ENCODE data around the gene NOXO1. TPM values are rescaled to one million over a fixed set of nuclear protein-coding genes. Genes with fewer than 3 reads are reported as not detected.

NOXO1 gene
- polyA plus RNA-seq, 4 donors = 3.1 to 30.5 (median 10.8) TPM

GRCh38 chr16:2025878-2026460, 44.7 kb upstream of the NOXO1 start:
- no peak overlapping the region for H3K27ac ChIP-seq (ENCODE audit: low read depth in 1 of 3, low read length in 2 of 3)
- DNase-seq = no peak
- H3K36me3 ChIP-seq (ENCODE audit: control insufficient read depth in 3 of 3, insufficient read depth in 2 of 3, low read depth in 1 of 3, low read length in 3 of 3) = peaks cover 0 to 20% (median 0%) of the 10 kb centered on the region in 3 donors
- 78 to 83% (median 82%) methylated on average over 12 to 16 of the region's 16 CpGs for WGBS, 3 donors
- no peak for FAIRE-seq
- H3K4me1 ChIP-seq (ENCODE audit: control insufficient read depth in 3 of 3, insufficient read depth in 2 of 3, low read depth in 1 of 3, low read length in 2 of 3) = peaks cover 0 to 27% (median 2%) of the 10 kb centered on the region in 3 donors
- no peaks in the 10 kb centered on the region for H3K9me3 ChIP-seq (ENCODE audit: control insufficient read depth in 2 of 2, insufficient read depth in 1 of 2, low read depth in 1 of 2, low read length in 1 of 2)
- peaks cover 0 to 37% (median under 1%) of the 10 kb centered on the region in 3 donors for H3K27me3 ChIP-seq (ENCODE audit: control insufficient read depth in 3 of 3, insufficient read depth in 3 of 3, low read length in 3 of 3)
- peak overlapping the region in 1 of 3 donors; percentile 28 for H3K4me3 ChIP-seq (ENCODE audit: low read depth in 1 of 3, low read length in 3 of 3)

DNA sequence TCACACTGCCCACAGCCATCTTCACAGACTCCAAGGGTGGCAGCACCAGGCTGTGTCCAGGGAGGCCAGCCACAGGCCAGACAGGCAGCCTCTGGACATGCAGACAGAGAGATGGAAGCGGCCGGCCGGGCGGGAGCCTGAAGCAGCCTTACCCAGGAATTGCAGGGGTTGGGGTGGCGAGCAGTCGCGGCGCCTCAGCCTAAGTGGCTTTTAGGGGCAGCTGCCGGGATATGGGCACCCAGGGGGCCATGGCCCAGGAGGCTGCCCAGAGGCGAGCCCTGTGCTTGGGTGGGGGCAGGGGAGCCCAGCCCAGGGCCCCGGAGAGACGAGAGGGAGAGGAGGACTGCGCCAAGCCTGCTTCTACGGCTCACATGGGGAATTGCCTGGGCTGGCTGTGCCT, 44.0 kb upstream of the NOXO1 start:
- Histone ChIP-seq H3K4me1 (ENCODE audit: control insufficient read depth in 3 of 3, insufficient read depth in 2 of 3, low read depth in 1 of 3, low read length in 2 of 3) (peaks cover 0 to 33% (median 2%) of the 10 kb centered on the region in 3 donors), H3K4me3 (ENCODE audit: low read depth in 1 of 3, low read length in 3 of 3) (no peak overlapping the region), H3K27me3 (ENCODE audit: control insufficient read depth in 3 of 3, insufficient read depth in 3 of 3, low read length in 3 of 3) (peaks cover 0 to 44% (median 7%) of the 10 kb centered on the region in 3 donors), H3K27ac (ENCODE audit: low read depth in 1 of 3, low read length in 2 of 3) (no peak overlapping the region), H3K9me3 (ENCODE audit: control insufficient read depth in 2 of 2, insufficient read depth in 1 of 2, low read depth in 1 of 2, low read length in 1 of 2) (no peaks in the 10 kb centered on the region), H3K36me3 (ENCODE audit: control insufficient read depth in 3 of 3, insufficient read depth in 2 of 3, low read depth in 1 of 3, low read length in 3 of 3) (peaks cover 0 to 14% (median 0%) of the 10 kb centered on the region in 3 donors)
- no peak for DNase-seq
- FAIRE-seq = no peak
- 93 to 97% (median 95%) methylated on average over 14 of the region's 14 CpGs for WGBS, 3 donors

DNA sequence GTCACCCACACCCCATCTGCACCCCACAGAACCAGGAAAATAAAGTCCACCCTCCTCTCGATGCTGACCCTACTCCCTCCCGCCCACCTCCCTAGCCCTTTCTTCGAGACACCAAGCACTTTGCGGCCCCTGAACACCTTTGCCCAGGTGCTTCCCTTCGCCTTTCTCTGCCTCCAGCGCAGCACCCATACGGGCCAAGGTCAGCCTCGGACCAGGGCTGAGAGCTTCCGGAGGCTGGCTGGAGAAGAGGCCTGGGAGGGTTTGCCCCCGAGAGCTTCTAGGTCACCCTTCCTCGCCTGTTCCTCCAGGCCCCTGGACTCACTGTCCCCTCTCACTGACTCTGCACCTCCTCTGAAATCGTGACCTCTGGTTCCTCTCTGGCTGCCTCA, 42.8 kb upstream of the NOXO1 start:
- DNase-seq (no peak), FAIRE-seq (no peak)
- no peak overlapping the region for H3K4me3 ChIP-seq (ENCODE audit: low read depth in 1 of 3, low read length in 3 of 3)
- peaks cover 0 to 4% (median 0%) of the 10 kb centered on the region in 3 donors for H3K36me3 ChIP-seq (ENCODE audit: control insufficient read depth in 3 of 3, insufficient read depth in 2 of 3, low read depth in 1 of 3, low read length in 3 of 3)
- no peaks in the 10 kb centered on the region for H3K9me3 ChIP-seq (ENCODE audit: control insufficient read depth in 2 of 2, insufficient read depth in 1 of 2, low read depth in 1 of 2, low read length in 1 of 2)
- H3K27ac ChIP-seq (ENCODE audit: low read depth in 1 of 3, low read length in 2 of 3) = peak overlapping the region in 2 of 3 donors; percentile 86 to 90
- peaks cover 0 to 54% (median 15%) of the 10 kb centered on the region in 3 donors for H3K27me3 ChIP-seq (ENCODE audit: control insufficient read depth in 3 of 3, insufficient read depth in 3 of 3, low read length in 3 of 3)
- H3K4me1 ChIP-seq (ENCODE audit: control insufficient read depth in 3 of 3, insufficient read depth in 2 of 3, low read depth in 1 of 3, low read length in 2 of 3) = peaks cover 0 to 36% (median 2%) of the 10 kb centered on the region in 3 donors
- WGBS, 3 donors = 82 to 87% (median 84%) methylated on average over 12 of the region's 12 CpGs

- Histone ChIP-seq H3K9me3 (ENCODE audit: control insufficient read depth in 2 of 2, insufficient read depth in 1 of 2, low read depth in 1 of 2, low read length in 1 of 2) (no peaks in the 10 kb centered on the region), H3K4me1 (ENCODE audit: control insufficient read depth in 3 of 3, insufficient read depth in 2 of 3, low read depth in 1 of 3, low read length in 2 of 3) (peaks cover 0 to 36% (median 2%) of the 10 kb centered on the region in 3 donors), H3K36me3 (ENCODE audit: control insufficient read depth in 3 of 3, insufficient read depth in 2 of 3, low read depth in 1 of 3, low read length in 3 of 3) (peaks cover 0 to 3% (median 0%) of the 10 kb centered on the region in 3 donors), H3K27me3 (ENCODE audit: control insufficient read depth in 3 of 3, insufficient read depth in 3 of 3, low read length in 3 of 3) (peaks cover 0 to 57% (median 17%) of the 10 kb centered on the region in 3 donors), H3K27ac (ENCODE audit: low read depth in 1 of 3, low read length in 2 of 3) (peak overlapping the region; percentile 61 to 90 (median 86)), H3K4me3 (ENCODE audit: low read depth in 1 of 3, low read length in 3 of 3) (peak overlapping the region in 2 of 3 donors; percentile 29 to 45)
- FAIRE-seq = no peak
- 8 to 12% (median 11%) methylated on average over 49 to 53 of the region's 53 CpGs for WGBS, 3 donors
- DNase-seq = peak; percentile 91 to 96
Measured at GRCh38 chr16:2023092-2024031, 42.1 kb upstream of the NOXO1 start.

DNA sequence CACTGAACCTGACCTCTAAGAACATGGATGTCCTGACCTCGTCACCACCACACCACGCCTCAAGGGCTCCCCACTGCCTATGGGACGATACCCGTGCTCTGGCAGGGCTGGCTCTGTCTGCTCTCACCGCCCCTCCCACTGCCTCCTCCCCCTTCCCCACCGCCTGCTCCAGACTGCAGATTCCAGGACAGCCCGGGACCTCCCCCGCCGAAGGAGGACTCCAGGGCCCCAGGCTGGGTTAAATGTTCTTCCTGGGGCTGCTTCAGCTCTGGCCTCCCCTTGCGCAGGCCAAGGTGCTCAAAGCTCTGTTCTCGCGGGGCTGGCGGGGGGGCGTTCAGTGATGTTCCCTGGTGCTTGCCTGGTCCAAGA, 41.4 kb upstream of the NOXO1 start:
- Histone ChIP-seq H3K9me3 (ENCODE audit: control insufficient read depth in 2 of 2, insufficient read depth in 1 of 2, low read depth in 1 of 2, low read length in 1 of 2) (no peaks in the 10 kb centered on the region), H3K4me3 (ENCODE audit: low read depth in 1 of 3, low read length in 3 of 3) (peak overlapping the region in 1 of 3 donors; percentile 11), H3K4me1 (ENCODE audit: control insufficient read depth in 3 of 3, insufficient read depth in 2 of 3, low read depth in 1 of 3, low read length in 2 of 3) (peaks cover 0 to 35% (median 2%) of the 10 kb centered on the region in 3 donors), H3K27me3 (ENCODE audit: control insufficient read depth in 3 of 3, insufficient read depth in 3 of 3, low read length in 3 of 3) (peaks cover 0 to 56% (median 17%) of the 10 kb centered on the region in 3 donors), H3K36me3 (ENCODE audit: control insufficient read depth in 3 of 3, insufficient read depth in 2 of 3, low read depth in 1 of 3, low read length in 3 of 3) (no peaks in the 10 kb centered on the region), H3K27ac (ENCODE audit: low read depth in 1 of 3, low read length in 2 of 3) (peak overlapping the region in 1 of 3 donors; percentile 90)
- DNase-seq = no peak
- 3 to 4% (median 4%) methylated on average over 13 to 14 of the region's 14 CpGs for WGBS, 3 donors
- no peak for FAIRE-seq

GRCh38 chr16:2019921-2020831, 38.9 kb upstream of the NOXO1 start:
- no peak overlapping the region for H3K4me3 ChIP-seq (ENCODE audit: low read depth in 1 of 3, low read length in 3 of 3)
- peaks cover 0 to 43% (median 17%) of the 10 kb centered on the region in 3 donors for H3K27me3 ChIP-seq (ENCODE audit: control insufficient read depth in 3 of 3, insufficient read depth in 3 of 3, low read length in 3 of 3)

GRCh38 chr16:2019518-2019920, 38.2 kb upstream of the NOXO1 start, which contains the start of gene NPW:
Gene NPW, plus strand, starts transcription at chr16:2019785.
- no peak for FAIRE-seq
- 1 to 2% (median 1%) methylated on average over 29 to 33 of the region's 33 CpGs for WGBS, 3 donors
- Histone ChIP-seq H3K4me1 (ENCODE audit: control insufficient read depth in 3 of 3, insufficient read depth in 2 of 3, low read depth in 1 of 3, low read length in 2 of 3) (peaks cover 0 to 38% (median 0%) of the 10 kb centered on the region in 3 donors), H3K36me3 (ENCODE audit: control insufficient read depth in 3 of 3, insufficient read depth in 2 of 3, low read depth in 1 of 3, low read length in 3 of 3) (no peaks in the 10 kb centered on the region), H3K9me3 (ENCODE audit: control insufficient read depth in 2 of 2, insufficient read depth in 1 of 2, low read depth in 1 of 2, low read length in 1 of 2) (no peaks in the 10 kb centered on the region), H3K4me3 (ENCODE audit: low read depth in 1 of 3, low read length in 3 of 3) (no peak within 1 kb of the TSS), H3K27me3 (ENCODE audit: control insufficient read depth in 3 of 3, insufficient read depth in 3 of 3, low read length in 3 of 3) (peaks cover 0 to 39% (median 17%) of the 10 kb centered on the region in 3 donors), H3K27ac (ENCODE audit: low read depth in 1 of 3, low read length in 2 of 3) (no peak within 1 kb of the TSS)
- peak in 1 of 2 donors; percentile 45 for DNase-seq

More at GRCh38 chr16:2019921-2020831, 38.9 kb upstream of the NOXO1 start:
- WGBS, 3 donors = 1 to 2% (median 1%) methylated on average over 81 to 96 of the region's 96 CpGs
- H3K36me3 ChIP-seq (ENCODE audit: control insufficient read depth in 3 of 3, insufficient read depth in 2 of 3, low read depth in 1 of 3, low read length in 3 of 3) = no peaks in the 10 kb centered on the region
- no peak for FAIRE-seq
- peak in 1 of 2 donors; percentile 56 for DNase-seq
- H3K9me3 ChIP-seq (ENCODE audit: control insufficient read depth in 2 of 2, insufficient read depth in 1 of 2, low read depth in 1 of 2, low read length in 1 of 2) = no peaks in the 10 kb centered on the region
- peaks cover 0 to 33% (median 0%) of the 10 kb centered on the region in 3 donors for H3K4me1 ChIP-seq (ENCODE audit: control insufficient read depth in 3 of 3, insufficient read depth in 2 of 3, low read depth in 1 of 3, low read length in 2 of 3)
- H3K27ac ChIP-seq (ENCODE audit: low read depth in 1 of 3, low read length in 2 of 3) = no peak overlapping the region

Data from small intestine (tissue), 7 donors.